LNCAP (cell line): ENCODE measurements around the gene ASCC1.

Experiments used
- TF ChIP-seq, protein P1 (sequence below): fragments of 450-650 bp; IDR thresholded peaks from 2 replicates; pipeline ENCODE4 v1.5.1; 2017; ENCODE audit warnings: mild to moderate bottlenecking

The ASCC1 gene

DNA sequence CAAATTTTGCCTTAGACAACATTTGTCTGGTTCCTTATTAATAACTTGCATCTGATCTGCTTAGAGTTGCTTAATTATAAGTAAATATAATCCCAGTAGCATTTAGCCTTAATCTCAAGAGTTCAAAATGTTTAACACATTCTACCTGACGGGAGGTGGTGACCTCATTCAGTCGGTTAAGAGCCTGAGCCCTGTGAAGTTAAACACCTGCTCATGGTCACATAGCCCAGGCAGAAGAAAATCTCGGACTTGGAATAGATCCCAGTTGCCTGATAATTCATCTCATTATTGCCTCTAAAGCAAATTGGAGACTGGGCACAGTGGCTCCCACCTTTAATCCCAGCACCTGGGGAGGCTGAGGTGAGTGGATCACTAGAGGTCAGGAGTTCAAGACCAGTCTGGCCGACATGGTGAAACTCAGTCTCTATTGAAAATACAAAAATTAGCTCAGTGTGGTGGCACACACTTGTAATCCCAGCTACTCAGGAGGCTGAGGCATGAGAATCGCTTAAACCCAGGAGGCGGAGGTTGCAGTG, 18.6 kb upstream of the ASCC1 start:
- TF ChIP-seq, protein P1, sequence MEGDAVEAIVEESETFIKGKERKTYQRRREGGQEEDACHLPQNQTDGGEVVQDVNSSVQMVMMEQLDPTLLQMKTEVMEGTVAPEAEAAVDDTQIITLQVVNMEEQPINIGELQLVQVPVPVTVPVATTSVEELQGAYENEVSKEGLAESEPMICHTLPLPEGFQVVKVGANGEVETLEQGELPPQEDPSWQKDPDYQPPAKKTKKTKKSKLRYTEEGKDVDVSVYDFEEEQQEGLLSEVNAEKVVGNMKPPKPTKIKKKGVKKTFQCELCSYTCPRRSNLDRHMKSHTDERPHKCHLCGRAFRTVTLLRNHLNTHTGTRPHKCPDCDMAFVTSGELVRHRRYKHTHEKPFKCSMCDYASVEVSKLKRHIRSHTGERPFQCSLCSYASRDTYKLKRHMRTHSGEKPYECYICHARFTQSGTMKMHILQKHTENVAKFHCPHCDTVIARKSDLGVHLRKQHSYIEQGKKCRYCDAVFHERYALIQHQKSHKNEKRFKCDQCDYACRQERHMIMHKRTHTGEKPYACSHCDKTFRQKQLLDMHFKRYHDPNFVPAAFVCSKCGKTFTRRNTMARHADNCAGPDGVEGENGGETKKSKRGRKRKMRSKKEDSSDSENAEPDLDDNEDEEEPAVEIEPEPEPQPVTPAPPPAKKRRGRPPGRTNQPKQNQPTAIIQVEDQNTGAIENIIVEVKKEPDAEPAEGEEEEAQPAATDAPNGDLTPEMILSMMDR = no peak

DNA sequence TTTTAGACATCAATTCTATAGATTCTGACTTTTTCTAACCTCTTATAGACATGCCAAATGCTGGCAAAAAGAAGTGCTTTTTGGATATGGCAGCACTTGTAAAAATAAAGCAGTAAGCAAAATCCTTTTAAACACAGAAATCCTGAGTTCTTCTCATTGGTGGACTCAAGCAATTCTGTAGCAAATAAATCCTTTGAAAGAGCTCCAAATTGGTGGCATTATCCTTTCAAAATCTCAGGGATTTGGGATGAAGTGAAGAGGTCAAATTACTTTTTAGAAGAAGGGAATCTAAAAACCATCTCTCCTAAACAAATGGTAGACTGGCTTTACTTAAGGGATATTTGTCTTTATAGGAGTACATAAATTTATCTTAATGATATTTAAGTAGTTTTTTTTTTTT, 17.5 kb upstream of the ASCC1 start:
- TF ChIP-seq, protein P1 = no peak

DNA sequence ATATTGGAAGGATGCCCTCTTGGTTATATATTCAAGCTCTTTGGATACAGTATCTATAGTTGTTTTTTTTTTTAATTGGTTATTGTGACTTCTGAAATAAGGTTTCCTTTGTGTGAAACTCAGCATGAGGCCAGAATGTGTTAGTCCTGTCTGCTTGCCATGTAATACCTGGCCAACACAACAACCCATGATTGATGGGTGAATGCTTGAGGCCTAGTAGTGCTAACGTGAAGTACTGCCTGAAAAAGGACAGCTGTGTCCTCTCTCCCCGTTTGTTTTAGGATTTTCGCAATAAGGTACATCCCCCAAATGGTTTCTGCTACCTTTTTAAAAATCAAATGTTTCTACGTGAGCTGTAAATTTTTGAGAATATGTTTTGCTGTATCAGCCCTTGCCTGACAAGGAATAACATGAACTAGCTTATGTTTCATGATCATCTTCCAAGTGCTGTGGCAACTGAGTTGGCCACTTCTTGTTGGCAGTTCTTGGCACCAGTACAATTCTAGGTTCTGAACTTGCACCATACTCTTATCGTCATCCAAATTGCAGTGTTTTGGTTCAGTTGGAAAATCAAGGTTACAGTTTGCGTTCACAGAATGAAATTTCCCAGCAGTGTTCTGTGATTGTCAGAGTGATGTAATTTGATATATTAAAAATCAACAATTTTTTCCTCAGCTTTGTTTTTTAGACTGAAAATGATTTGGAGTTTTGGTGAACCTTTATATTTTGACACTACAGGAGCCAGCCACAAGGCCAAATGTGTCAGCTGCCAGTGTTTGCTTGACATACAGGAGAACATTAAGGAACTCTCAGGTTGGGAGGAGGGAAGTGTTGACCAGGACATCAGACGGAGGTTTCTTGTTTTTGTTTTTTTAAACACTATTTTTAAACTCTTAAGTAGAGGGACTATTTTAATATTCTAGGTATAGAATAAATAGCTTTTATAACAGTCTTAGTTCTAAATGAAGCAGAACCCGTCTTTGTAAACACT, 13.5 kb upstream of the ASCC1 start:
- TF ChIP-seq, protein P1 = no peak

DNA sequence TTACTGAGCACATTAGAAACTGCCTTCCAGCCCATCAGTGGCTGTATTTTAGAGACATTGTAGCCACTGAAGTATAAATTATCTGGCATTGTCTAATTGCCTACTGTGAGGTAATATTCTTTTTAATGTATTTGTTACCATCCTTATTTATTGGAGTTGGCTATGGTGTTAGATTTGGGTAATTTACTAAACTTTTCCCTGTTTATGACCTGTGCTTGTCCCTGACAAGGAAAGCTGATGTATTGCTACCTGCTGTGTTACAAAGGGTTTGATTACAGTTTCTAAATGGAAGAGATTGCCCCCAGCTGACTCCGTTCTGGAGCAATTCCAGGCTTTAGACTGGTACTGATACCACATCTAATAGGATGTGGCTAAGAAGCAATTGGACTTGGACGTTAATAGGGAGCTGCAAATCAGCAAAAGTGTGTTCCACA, 12.3 kb upstream of the ASCC1 start:
- TF ChIP-seq, protein P1 = no peak

DNA sequence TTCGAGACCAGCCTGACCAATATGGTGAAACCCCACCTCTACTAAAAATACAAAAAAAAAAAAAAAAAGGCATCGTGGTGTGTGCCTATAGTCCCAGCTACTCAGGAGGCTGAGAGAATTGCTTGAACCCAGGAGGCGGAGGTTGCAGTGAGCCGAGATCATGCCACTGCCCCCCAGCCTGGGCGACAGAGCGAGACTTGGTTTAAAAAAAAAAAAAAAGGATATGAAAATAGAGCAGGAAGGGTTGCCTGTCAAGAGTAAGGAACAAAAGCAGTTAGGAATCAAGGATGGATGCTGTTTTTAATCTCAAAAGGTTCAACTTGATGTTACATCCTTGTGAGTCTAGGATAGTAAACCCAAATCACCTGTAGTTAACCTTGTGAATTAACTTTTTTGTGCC, 11.8 kb upstream of the ASCC1 start:
- TF ChIP-seq, protein P1 = no peak

DNA sequence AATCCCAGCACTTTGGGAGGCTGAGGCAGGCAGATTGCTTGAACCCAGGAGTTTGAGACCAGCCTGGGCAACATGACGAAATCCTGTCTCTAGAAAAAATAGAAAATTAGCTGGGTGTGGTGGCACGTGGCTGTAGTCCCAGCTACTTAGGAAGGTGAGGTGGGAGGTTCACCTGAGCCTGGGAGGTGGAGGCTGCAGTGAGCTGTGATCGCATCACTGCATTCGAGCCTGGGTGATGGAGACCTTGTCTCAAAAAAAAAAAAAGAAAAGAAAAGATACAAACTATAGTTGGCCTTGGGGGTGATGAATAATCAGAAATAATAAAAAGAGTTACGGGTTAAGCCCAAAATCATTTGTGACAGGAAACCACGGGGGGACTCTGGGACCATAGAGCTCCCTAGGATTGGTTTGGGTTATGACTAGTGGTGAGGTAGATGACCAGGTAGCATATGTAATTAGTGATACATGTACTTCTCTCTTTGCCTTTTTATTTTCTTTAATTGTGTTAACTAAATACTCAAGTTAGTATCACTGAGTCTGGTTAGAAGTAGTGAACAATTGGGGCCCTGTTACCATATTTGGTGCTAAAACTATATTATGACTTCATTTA, 10.4 kb upstream of the ASCC1 start:
- TF ChIP-seq, protein P1 = no peak

DNA sequence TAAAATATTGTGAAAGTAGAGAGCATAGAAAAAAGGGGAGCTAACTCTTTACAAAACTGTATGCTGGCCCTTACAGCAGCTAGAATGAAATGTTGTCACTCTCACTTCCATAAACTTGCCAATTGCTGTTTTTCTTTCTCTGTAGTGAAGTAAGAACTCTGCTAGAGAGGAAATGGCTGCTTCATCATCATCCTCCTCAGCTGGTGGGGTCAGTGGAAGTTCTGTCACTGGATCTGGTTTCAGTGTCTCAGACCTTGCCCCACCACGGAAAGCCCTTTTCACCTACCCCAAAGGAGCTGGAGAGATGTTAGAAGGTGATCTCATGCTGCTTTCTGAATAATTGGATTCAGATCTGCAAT, 7.6 kb upstream of the ASCC1 start:
- TF ChIP-seq, protein P1 = no peak
